Fibroblast of skin of left biceps (primary cell): ENCODE data around the gene ARHGAP8.

Experiments
- DNase-seq, 2 experiments: peaks; one replicate each; pipeline ENCODE4 v3.0.0-alpha.2; 2013; ENCODE audit warnings: low read depth in 2 of 2

The ARHGAP8 gene

GRCh38 chr22:44724859-44725258 is 27.5 kb upstream of the ARHGAP8 start:
- DNase-seq: no peak

GRCh38 chr22:44726439-44726838 is 25.9 kb upstream of the ARHGAP8 start:
- DNase-seq: no peak

- no peak for DNase-seq
Measured at GRCh38 chr22:44727148-44727547, 25.2 kb upstream of the ARHGAP8 start.

GRCh38 chr22:44727709-44728108 is 24.7 kb upstream of the ARHGAP8 start:
- no peak for DNase-seq

GRCh38 chr22:44728761-44729324 is 23.5 kb upstream of the ARHGAP8 start:
- no peak for DNase-seq

GRCh38 chr22:44729391-44730021 is 22.9 kb upstream of the ARHGAP8 start:
- peak in 1 of 2 experiments; percentile 30 for DNase-seq

- DNase-seq: no peak
Measured at GRCh38 chr22:44730022-44730393, 22.4 kb upstream of the ARHGAP8 start.

GRCh38 chr22:44730490-44731356 is 21.7 kb upstream of the ARHGAP8 start:
- DNase-seq: no peak

- DNase-seq: no peak
Measured at GRCh38 chr22:44731357-44731970, 20.9 kb upstream of the ARHGAP8 start.

- no peak for DNase-seq
Measured at GRCh38 chr22:44732017-44732561, 20.3 kb upstream of the ARHGAP8 start.

- no peak for DNase-seq
Measured at GRCh38 chr22:44732661-44733060, 19.7 kb upstream of the ARHGAP8 start.

GRCh38 chr22:44733426-44734106 is 18.8 kb upstream of the ARHGAP8 start:
- DNase-seq: no peak

GRCh38 chr22:44734278-44734677 is 18.1 kb upstream of the ARHGAP8 start:
- no peak for DNase-seq

GRCh38 chr22:44734801-44735517 is 17.4 kb upstream of the ARHGAP8 start:
- no peak for DNase-seq

GRCh38 chr22:44735518-44736428 is 16.6 kb upstream of the ARHGAP8 start:
- DNase-seq: no peak

- no peak for DNase-seq
Measured at GRCh38 chr22:44736581-44737405, 15.6 kb upstream of the ARHGAP8 start.

- DNase-seq: no peak
Measured at GRCh38 chr22:44737406-44738346, 14.7 kb upstream of the ARHGAP8 start.

GRCh38 chr22:44738347-44738715 is 14.0 kb upstream of the ARHGAP8 start:
- DNase-seq: no peak
